Stimulated activated naive CD8-positive, alpha-beta T cell treated with anti-CD3 and anti-CD28 coated beads, Interleukin-15, Interleukin-2, amounts not matched to agents 100 U/mL and 50 U/mL, for 24 hours (primary cell): ENCODE results near the gene COQ9.
"Not testable (repeated sequence)": the region's sequence is repeated elsewhere in the genome, so short reads cannot be mapped to it uniquely, and the experiment has no call there.

Source experiments
- ATAC-seq: fragments of 150-1000 bp; cut with Tn5 transposase; one replicate; pipeline ENCODE4 v1.10.0; 2021
- DNase-seq: peaks from one replicate; pipeline ENCODE4 v3.0.0; 2021

COQ9 gene

DNA sequence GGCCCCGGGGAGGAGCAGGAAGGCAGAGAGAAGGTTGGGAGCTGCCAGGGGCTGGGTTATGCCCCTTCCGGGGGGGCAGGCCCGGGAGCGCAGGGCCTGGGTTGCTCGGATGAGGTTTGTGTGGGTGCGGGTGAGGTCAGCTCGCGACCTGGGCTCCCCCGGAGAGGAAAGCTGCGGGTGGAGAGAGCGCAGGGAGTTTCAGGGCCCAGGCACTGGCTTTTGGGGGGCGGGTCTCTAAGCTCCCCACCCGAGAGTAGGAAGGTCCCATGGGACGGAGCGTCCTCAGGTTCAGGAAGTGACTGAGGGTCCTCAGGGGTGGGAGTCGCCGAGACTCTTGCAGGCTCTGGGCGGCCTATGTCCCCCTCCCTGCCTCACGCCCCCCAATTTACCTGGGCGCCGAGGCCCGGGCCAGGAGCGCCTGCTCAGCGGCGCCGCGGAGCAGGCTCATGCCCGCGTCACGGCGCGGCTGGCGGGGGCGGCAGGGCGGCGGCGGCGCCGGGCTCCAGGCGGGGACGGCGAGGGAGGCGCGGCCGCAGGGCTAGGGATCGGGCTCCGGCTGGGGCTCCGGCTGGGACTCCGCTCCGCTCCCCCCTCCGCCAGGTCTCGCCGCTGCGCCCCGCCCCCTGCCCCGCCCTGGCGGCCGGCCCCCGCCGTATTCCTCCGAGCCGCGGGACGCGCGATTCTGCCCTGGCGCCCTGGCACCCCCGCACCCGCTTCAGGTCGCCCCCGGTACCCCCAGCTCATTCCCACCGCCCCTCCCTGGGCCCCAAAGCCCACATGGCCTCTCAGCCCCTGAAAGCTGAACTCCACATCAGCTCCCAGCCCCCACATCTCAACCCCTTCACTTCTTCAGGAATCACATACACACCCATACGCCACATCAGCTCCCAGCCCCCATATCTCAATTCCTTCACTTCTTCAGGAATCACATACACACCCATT is 38.9 kb downstream of the COQ9 start, which contains the start of gene DOK4:
DOK4 (minus strand) TSS at position 578 of the 942 bp plus-strand sequence. CDS start 6,986 bp downstream, outside the sequence.
- DNase-seq: peak; percentile 91
- peak; percentile 96 for ATAC-seq

GRCh38 chr16:57486858-57487834 is 39.9 kb downstream of the COQ9 start:
- DNase-seq: no peak
- no peak for ATAC-seq

DNA sequence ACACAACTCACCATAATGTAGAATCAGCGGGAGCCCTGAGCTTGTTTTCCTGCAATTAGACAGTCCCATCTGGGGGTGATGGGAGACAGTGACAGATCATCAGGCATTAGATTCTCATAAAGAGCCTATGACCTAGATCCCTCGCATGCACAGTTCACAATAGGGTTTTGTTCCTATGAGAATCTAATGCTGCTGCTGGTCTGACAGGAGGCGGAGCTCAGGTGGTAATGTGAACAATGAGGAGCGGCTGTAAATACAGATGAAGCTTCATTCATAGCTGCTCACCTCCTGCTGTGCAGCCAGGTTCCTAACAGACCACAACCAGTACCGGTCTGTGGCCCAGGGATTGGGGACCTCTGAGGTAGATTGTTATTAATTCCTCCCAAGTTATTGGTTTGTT is 42.0 kb downstream of the COQ9 start:
- ATAC-seq: no peak
- DNase-seq: no peak

GRCh38 chr16:57493767-57494166 is 46.5 kb downstream of the COQ9 start:
- DNase-seq (no peak), ATAC-seq (no peak)

GRCh38 chr16:57497121-57497520 is 49.8 kb downstream of the COQ9 start:
- no peak for DNase-seq

GRCh38 chr16:57498031-57498430 is 50.8 kb downstream of the COQ9 start:
- DNase-seq (no peak), ATAC-seq (no peak)

More at GRCh38 chr16:57497121-57497520, 49.8 kb downstream of the COQ9 start:
- ATAC-seq: no peak

- not testable (repeated sequence) for DNase-seq, ATAC-seq
Observed at GRCh38 chr16:57499941-57500340, 52.7 kb downstream of the COQ9 start.

GRCh38 chr16:57500578-57501111 is 53.4 kb downstream of the COQ9 start:
- ATAC-seq: peak; percentile 37
- DNase-seq: no peak

DNA sequence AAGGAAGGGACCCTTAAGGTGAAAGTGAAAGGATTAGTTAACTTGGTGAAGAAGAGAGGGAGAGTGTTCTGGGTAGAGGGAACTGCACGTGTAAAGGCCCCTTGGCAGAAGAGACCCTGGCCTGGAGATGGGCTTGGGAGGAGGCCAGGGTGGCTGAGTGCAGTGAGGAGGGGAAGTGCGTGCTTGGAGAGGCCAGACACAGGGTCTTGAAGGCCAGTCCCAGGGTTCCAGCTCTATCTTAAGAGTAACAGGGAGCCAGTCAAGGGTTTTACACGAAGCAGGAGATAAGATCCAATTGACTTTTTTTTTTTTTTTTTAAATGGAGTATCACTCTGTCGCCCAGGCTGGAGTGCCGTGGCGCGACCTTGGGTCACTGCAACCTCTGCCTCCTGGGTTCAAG is 54.2 kb downstream of the COQ9 start:
- DNase-seq (no peak), ATAC-seq (no peak)

GRCh38 chr16:57502048-57502775 is 54.9 kb downstream of the COQ9 start:
- DNase-seq: no peak
- ATAC-seq: no peak

GRCh38 chr16:57503366-57503765 is 56.1 kb downstream of the COQ9 start:
- no peak for DNase-seq
- ATAC-seq: no peak

DNA sequence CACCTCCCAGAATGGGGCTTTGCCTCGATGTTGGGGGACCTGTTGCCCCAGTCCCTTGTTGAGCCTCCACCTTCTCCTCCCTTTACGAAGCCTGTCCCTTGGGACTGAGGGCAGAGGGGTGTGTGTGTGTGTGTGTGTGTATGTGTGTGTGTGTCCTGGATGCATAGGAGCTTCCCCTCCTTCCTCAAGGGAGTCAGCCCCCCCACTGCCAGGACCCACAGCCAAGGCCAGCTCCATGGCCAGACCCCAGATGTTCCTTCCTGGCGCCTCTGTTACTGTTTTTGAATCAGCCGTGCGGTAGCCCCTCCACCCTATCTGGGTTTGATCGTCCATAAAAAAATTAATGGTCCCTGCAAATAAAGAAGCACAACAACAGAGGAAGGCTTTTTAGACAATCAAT is 56.7 kb downstream of the COQ9 start:
- ATAC-seq: no peak
- DNase-seq: no peak

DNA sequence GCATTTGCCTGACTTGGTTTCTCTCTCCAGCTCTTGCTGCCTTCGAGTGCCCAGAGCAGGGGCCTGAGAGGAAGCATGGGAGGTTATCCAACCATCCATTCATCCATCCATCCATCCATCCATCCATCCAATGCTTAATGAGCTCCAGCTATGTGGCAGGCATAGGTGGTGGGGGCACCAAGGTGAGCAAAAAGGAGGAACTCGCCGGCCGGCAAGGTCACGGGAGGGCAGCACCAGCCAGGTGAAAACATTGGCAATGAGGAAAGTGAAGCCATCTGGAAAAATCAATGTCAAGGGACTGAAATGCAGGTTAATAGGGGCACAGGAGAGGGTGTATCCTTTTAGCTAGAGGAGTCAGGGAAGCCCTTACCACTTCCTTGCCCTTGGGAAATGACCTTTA is 57.2 kb downstream of the COQ9 start:
- no peak for ATAC-seq

DNA sequence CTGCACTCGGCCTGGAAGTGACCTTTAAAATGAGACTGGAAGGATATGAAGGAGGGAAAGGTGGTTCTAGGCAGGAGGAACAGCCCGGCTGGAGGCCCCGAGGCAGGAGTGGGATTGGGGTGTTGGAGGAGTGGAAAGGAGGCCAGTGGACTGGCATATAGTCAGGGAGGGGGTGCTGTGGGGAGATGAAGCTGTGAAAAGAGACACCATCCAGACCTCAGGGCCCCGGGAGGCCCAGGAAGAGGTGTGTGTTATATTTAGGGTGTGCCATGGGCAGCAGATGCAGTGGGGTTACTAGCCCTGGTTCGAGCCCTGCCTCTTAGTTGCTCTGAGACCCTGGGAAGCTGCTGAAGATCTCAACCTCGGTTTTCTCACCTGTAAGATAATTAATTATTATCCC is 57.9 kb downstream of the COQ9 start:
- ATAC-seq (no peak), DNase-seq (no peak)

More for the DNA sequence above, 57.2 kb downstream of the COQ9 start:
- DNase-seq: no peak

GRCh38 chr16:57507136-57508034 is 60.1 kb downstream of the COQ9 start:
- no peak for ATAC-seq
- no peak for DNase-seq

DNA sequence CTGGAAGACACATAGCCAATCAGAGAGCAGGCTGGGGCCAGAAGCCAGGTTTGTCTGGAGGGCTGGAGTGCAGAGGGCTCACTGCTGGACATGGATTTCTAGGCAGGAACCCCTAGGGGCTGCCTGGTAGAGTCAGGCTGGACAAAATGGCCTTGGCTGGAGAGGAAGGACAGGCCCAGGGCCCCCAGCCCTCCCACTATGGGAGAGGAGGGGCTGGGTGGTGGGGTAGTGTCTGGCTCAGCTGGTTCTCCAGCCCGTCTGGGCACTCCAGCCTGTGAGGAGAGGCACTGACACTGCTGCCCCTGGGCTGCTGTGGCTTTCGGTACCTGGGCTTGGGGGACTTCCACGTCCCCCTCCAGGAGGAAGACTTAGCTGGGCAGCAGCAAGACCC is 60.8 kb downstream of the COQ9 start:
- no peak for ATAC-seq

DNA sequence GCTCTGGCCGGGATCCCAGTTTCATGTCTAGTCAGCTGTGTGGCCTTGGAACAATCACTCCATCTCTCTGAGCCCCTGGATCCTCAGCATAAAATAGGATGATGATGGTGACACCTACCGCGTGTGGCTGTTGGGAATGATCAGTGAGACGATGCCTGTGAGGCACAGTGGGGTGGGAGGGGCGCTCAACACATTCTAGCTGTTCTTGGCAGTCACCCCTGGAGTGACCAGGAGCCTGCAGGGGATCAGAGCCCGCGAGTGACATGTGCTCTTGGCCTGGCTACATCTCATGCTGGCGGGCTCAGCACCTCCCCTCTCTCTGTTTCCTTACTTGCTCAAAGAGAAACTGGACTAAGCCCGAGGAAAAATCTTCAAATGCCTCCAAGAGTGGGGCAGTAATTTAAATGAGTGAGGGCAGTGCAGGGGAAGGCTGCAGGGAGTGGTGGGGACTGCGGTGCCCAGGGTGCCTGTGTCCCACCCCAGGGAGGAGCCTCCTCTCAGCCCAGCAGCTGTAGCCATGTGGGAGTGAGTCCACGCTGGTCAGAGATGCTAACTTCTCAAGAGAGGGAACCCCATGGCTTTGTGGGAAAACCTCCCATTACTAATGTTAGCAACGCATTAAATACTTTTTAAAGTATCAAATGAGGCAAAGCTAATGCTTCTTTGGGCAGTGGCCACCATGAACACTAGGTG is 62.1 kb downstream of the COQ9 start:
- ATAC-seq: no peak

More for the DNA sequence above, 60.8 kb downstream of the COQ9 start:
- DNase-seq: no peak

DNA sequence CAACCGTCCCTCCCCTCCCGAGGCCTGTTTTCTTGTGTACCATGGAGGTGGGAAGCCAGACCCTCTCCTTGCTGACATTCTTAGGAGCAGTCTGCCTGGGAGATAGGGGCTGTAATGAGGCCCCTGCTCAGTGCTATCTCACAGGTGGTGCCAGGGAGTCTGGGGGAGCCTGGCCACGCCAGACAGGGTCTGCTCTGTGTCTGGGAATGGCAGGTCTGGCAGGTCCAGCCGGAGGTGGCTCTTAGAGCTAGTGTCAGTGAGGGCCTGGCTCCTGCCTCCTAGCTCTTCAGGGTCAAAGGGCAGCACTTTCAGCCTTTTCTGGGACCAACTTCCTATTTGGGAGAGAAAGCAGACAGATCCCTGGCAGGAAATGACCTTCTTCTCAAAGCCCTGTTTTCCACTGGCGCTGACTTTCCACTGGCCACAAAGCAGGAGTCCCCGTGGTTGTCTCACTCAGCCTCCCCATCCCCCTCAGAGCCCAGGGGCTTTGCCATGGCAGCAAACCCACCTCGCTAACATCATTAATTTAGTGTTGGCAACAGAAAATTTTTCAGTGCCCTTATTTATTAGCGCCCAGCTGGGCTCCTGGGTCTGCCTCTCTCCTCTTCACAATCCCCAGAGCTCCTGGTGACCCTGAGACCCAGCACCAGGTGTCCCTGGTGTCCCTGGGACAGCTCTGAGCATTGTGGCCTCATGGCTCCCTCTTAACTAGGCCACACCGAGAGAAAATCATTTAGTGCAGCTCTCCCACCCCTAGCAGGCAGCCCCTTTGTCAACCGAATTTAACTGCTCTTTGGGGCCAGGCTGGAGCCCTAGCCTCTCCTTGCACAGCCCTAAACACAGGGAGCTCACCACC is 63.0 kb downstream of the COQ9 start:
- DNase-seq: no peak
- no peak for ATAC-seq

More for the DNA sequence above, 62.1 kb downstream of the COQ9 start:
- DNase-seq: no peak
